ENCODE measurements around the gene MMD2.

MMD2 gene

DNA sequence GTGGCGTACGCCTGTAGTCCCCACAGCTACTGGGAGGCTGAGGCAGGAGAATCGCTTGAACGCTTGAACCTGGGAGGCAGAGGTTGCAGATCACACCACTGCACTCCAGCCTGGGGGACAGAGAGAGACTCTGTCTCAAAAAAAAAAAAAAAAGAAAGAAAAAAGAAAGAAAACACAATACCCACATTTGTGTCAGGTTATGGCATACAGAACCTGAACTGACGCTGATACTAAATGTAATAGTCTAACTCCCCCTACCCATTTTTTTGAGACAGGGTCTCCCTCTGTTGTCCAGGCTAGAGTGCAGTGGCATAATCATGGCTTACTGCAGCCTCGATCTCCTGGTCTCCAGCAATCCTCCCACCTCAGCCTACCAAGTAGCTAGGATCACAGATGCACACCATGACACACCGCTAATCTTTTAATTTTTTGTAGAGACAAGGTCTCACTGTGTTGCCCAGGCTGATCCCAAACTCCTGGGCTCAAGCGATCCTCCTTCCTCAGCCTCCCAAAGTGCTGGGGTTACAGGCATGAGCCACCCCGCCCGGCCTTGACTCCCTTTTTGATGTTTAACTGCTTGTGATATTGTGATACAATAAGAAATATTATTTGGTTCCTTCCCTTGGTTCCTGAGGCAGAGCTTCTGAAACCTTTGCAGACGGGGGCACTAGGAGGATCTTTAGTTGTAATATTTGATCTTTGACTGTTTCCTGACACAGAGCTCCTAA, 6.5 kb upstream of the MMD2 start:
- no peak overlapping the region for H3K4me3 ChIP-seq (replicated peaks; ENCODE audit: low read depth, low read length)
- TF ChIP-seq, protein P1, sequence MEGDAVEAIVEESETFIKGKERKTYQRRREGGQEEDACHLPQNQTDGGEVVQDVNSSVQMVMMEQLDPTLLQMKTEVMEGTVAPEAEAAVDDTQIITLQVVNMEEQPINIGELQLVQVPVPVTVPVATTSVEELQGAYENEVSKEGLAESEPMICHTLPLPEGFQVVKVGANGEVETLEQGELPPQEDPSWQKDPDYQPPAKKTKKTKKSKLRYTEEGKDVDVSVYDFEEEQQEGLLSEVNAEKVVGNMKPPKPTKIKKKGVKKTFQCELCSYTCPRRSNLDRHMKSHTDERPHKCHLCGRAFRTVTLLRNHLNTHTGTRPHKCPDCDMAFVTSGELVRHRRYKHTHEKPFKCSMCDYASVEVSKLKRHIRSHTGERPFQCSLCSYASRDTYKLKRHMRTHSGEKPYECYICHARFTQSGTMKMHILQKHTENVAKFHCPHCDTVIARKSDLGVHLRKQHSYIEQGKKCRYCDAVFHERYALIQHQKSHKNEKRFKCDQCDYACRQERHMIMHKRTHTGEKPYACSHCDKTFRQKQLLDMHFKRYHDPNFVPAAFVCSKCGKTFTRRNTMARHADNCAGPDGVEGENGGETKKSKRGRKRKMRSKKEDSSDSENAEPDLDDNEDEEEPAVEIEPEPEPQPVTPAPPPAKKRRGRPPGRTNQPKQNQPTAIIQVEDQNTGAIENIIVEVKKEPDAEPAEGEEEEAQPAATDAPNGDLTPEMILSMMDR (IDR thresholded peaks at IDR 0.05; ENCODE audit: low read depth, low read length, missing control alignments): no peak
- no peak for DNase-seq (ENCODE audit: extremely low read depth, low read depth)

DNA sequence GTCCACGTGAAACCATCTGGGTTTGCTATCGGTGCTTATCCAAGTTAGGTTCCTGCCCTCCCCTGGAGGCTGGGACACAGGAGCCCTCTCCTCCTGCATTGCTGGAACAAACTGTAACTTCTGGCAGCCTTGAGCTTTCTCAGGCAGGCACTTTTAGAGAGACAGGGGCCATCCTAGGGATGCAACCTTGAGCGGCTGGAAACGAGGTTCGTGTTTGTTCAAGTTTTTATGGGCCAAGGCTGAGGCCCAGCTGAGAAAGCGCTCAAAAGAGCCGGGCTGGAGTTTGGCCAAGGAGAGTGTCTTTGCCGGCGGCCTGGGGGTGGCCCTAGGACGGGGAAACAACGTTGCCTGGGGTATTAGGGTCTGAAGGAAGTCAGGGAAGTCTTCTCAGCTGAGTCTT, 5.5 kb upstream of the MMD2 start:
- no peak for DNase-seq (ENCODE audit: extremely low read depth, low read depth)
- no peak overlapping the region for H3K4me3 ChIP-seq (replicated peaks; ENCODE audit: low read depth, low read length)
- TF ChIP-seq, protein P1 (IDR thresholded peaks at IDR 0.05; ENCODE audit: low read depth, low read length, missing control alignments): no peak

DNA sequence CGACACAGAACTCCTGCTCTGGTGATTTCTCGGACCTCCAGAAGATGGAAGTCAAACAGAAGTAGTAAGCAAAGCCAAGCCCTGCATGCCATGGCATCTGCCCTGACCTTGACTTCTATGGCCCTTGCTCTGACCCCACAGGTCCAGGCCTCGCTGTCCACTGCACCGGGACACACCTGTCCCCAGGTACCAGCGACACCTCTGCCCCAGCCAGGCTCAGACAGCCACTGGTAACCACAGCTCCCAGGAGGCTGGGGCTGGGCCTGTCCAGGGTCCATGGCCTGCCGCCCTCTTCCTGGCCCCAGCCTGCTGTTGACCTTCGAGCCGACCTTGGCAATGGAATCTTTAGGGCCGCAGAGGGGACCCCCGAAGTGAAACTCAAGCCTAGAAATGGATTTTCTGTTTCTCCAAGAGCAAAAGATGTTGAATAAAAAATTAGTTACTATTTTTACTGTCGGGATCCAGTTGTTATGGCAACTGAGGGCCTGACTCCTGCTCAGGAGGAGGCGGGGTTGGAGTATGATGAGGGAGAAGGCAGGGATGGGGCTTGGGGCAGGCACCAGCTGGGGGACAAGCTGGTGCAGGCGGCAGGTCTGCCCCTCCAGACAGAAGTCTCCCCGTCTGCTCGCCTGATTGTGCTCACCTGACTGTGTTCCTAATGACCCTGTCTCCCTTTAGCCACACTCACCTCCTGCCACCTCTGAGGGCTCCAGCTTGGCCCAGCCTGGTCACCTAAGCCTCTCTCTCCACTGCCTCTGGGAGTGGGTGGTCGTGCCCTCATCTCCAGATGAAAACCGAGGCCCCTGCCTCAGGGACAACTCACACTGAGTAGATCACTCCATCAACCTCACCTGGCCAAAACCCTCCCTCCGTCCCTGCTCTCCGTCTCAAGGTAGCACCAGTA, 4.1 kb upstream of the MMD2 start:
- TF ChIP-seq, protein P1 (IDR thresholded peaks at IDR 0.05; ENCODE audit: low read depth, low read length, missing control alignments): no peak
- no peak for DNase-seq (ENCODE audit: extremely low read depth, low read depth)
- no peak overlapping the region for H3K4me3 ChIP-seq (replicated peaks; ENCODE audit: low read depth, low read length)

DNA sequence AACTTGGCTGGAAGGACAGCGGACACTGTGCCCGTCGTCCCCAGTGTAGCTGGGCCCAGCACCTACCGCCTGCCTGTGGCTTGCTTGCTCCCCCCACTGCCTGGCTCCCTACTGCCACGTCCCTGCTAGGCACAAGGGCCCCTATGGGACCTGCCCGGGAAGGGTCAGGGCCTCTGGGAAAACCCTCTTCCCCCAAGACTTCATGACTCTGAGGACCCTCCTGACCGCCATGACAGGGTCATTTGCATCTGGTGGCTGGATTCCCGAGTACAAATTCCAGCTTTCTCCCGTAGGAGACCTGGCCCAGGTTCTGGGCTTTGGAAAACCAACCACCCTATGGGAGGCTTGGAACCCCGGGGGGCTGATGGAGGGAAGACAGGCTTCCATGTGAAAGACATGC, 1.4 kb upstream of the MMD2 start:
- no peak overlapping the region for H3K4me3 ChIP-seq (replicated peaks; ENCODE audit: low read depth, low read length)
- no peak for DNase-seq (ENCODE audit: extremely low read depth, low read depth)
- TF ChIP-seq, protein P1 (IDR thresholded peaks at IDR 0.05; ENCODE audit: low read depth, low read length, missing control alignments): peak; percentile 25

DNA sequence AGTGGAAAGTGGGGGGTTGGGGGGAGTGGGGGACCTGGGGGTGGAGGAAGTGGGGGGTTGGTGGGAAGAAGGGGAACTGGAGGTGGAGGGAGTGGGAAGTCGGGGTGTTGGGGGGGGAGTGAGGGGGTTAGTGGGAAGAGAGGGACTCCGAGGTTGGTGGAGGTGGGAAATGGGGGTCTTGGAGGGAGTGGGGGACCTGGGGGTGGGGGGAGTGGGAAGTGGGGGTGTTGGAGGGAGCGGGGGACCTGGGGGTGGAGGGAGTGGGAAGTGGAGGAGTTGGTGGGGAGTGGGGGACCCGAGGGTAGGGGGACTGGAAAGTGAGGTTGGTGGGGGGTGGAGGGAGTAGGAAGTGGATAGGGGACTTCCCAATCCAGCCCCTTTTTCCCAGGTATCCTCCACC, 906 bp upstream of the MMD2 start:
- TF ChIP-seq, protein P1 (IDR thresholded peaks at IDR 0.05; ENCODE audit: low read depth, low read length, missing control alignments): no peak
- no peak overlapping the region for H3K4me3 ChIP-seq (replicated peaks; ENCODE audit: low read depth, low read length)
- no peak for DNase-seq (ENCODE audit: extremely low read depth, low read depth)

DNA sequence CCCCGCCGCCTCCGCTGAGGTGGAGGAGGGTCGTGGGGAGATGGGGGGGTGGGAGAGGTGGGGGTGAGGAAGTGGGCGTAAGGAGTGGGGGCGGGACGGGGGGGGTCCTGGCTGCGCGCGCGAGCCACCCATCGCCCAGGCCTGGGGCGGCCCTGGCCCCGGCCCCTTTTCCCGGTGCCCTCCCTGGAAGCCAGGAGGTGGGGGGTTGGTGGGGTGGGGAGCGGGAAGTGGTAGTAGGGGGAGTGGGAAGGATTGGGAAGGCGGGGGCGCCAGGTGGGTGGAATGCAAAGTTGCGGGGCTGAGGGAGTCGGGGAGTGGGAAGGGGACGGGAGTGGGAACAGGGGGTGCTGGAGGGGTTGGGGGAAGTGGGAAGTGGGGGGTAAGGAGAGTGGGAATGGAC, 319 bp upstream of the MMD2 start:
- no peak for DNase-seq (ENCODE audit: extremely low read depth, low read depth)
- H3K4me3 ChIP-seq (replicated peaks; ENCODE audit: low read depth, low read length): no peak overlapping the region
- TF ChIP-seq, protein P1 (IDR thresholded peaks at IDR 0.05; ENCODE audit: low read depth, low read length, missing control alignments): no peak

Measured in HFF-Myc (cell line).